HG02885 (cell line): ENCODE measurements around the gene ETFA.

Experiments used
- ATAC-seq: cut with Tn5 transposase; IDR thresholded peaks from one replicate; pipeline ENCODE4 v1.9.1; 2021; ENCODE audit warnings: mild to moderate bottlenecking; ENCODE audit not compliant: unreplicated experiment, poor library complexity

The ETFA gene

GRCh38 chr15:76199106-76200082, 111.9 kb downstream of the ETFA start:
- no peak for ATAC-seq

- ATAC-seq: no peak
These were observed 112.7 kb downstream of the ETFA start for GRCh38 chr15:76198456-76199105.

- ATAC-seq: no peak
These were observed 113.4 kb downstream of the ETFA start for GRCh38 chr15:76197703-76198455.

GRCh38 chr15:76196269-76197231, 114.7 kb downstream of the ETFA start:
- no peak for ATAC-seq

GRCh38 chr15:76195506-76196268, 115.6 kb downstream of the ETFA start:
- no peak for ATAC-seq

GRCh38 chr15:76193934-76194333, 117.3 kb downstream of the ETFA start:
- ATAC-seq: no peak

- ATAC-seq: no peak
These were observed 118.6 kb downstream of the ETFA start for GRCh38 chr15:76192715-76193114.

- ATAC-seq: no peak
These were observed 119.6 kb downstream of the ETFA start for GRCh38 chr15:76191539-76192244.

- peak; percentile 92 for ATAC-seq
These were observed 120.3 kb downstream of the ETFA start for GRCh38 chr15:76190751-76191538.

- no peak for ATAC-seq
These were observed 121.2 kb downstream of the ETFA start for GRCh38 chr15:76190070-76190564.

GRCh38 chr15:76189106-76189505, 122.2 kb downstream of the ETFA start:
- ATAC-seq: no peak

- no peak for ATAC-seq
These were observed 124.1 kb downstream of the ETFA start for GRCh38 chr15:76187163-76187562.

- no peak for ATAC-seq
These were observed 125.6 kb downstream of the ETFA start for GRCh38 chr15:76185716-76186115.

- ATAC-seq: no peak
These were observed 126.6 kb downstream of the ETFA start for GRCh38 chr15:76184650-76185035.

GRCh38 chr15:76183930-76184649, 127.2 kb downstream of the ETFA start:
- no peak for ATAC-seq

GRCh38 chr15:76181705-76182107, 129.6 kb downstream of the ETFA start:
- ATAC-seq: peak; percentile 89

- ATAC-seq: no peak
These were observed 130.9 kb downstream of the ETFA start for GRCh38 chr15:76180321-76180720.
